HUDEP-2 (cell line): Measurements from ENCODE around the gene PPIL6.
A peak's percentile ranks its signal among the peaks of the same experiment; 100 is the strongest.
"Not testable (repeated sequence)": the region's sequence is repeated elsewhere in the genome, so short reads cannot be mapped to it uniquely, and the experiment has no call there.

Experiments
- DNase-seq, 76 experiments: peaks; one replicate each; lab custom pipeline; 2025; ENCODE audit not compliant: unreplicated experiment in 76 of 76; lab: John Stamatoyannopoulos, UW

PPIL6 gene

GRCh38 chr6:109467696-109468095 is 27.3 kb upstream of the PPIL6 start:
- no peak for DNase-seq

GRCh38 chr6:109466212-109466923 is 25.9 kb upstream of the PPIL6 start:
- DNase-seq = peak in 20 of 76 experiments; percentile 13 to 61 (median 38)

- no peak for DNase-seq
These were observed 25.3 kb upstream of the PPIL6 start for GRCh38 chr6:109465772-109466171.

- DNase-seq = no peak
These were observed 21.5 kb upstream of the PPIL6 start for GRCh38 chr6:109461733-109462526.

- DNase-seq = not testable (repeated sequence)
These were observed 20.8 kb upstream of the PPIL6 start for GRCh38 chr6:109461205-109461604.

- DNase-seq = no peak
These were observed 19.9 kb upstream of the PPIL6 start for GRCh38 chr6:109460161-109460829.

- DNase-seq = no peak
These were observed 18.5 kb upstream of the PPIL6 start for GRCh38 chr6:109458774-109459531.

- no peak for DNase-seq
These were observed 17.2 kb upstream of the PPIL6 start for GRCh38 chr6:109457562-109457996.

- DNase-seq = peak in 5 of 76 experiments; percentile 12 to 41 (median 22)
These were observed 16.5 kb upstream of the PPIL6 start for GRCh38 chr6:109456710-109457561.

- DNase-seq = no peak
These were observed 15.7 kb upstream of the PPIL6 start for GRCh38 chr6:109456111-109456583.

GRCh38 chr6:109455437-109456110 is 15.1 kb upstream of the PPIL6 start, which contains the start of gene MICAL1:
MICAL1 (minus strand) TSS chr6:109455772; CDS start chr6:109454196, 1,576 bp downstream.
- DNase-seq = peak in 69 of 76 experiments; percentile 16 to 81 (median 62)

- no peak for DNase-seq
These were observed 14.3 kb upstream of the PPIL6 start for GRCh38 chr6:109454496-109455436.

GRCh38 chr6:109453594-109454495 is 13.4 kb upstream of the PPIL6 start:
- DNase-seq = no peak

GRCh38 chr6:109453156-109453555 is 12.7 kb upstream of the PPIL6 start:
- no peak for DNase-seq

- DNase-seq = no peak
These were observed 11.8 kb upstream of the PPIL6 start for GRCh38 chr6:109452181-109452580.

GRCh38 chr6:109451376-109451775 is 10.9 kb upstream of the PPIL6 start:
- DNase-seq = no peak

- DNase-seq = no peak
These were observed 10.4 kb upstream of the PPIL6 start for GRCh38 chr6:109450801-109451200.
